CD8-positive, alpha-beta memory T cell (primary cell): ENCODE measurements around the gene ZNF3. TPM values are rescaled to one million over a fixed set of nuclear protein-coding genes. Genes with fewer than 3 reads are reported as not detected.
A peak's percentile ranks its signal among the peaks of the same experiment; 100 is the strongest.

Experiments
- CTCF ChIA-PET: fragments of 350-600 bp; sonication (Branson Sonifier 250); formaldehyde crosslinking; loops from one replicate; lab custom pipeline; 2021; ENCODE audit warnings: antibody characterized with exemption; lab: Charles Lee
- POLR2A ChIA-PET: fragments of 350-600 bp; sonication (Branson Sonifier 250); formaldehyde crosslinking; loops from one replicate; lab custom pipeline; 2021; ENCODE audit warnings: antibody characterized with exemption; lab: Charles Lee
- DNase-seq, 5 donors: peaks; one replicate each; pipeline versions ENCODE4 v3.0.0 to v3.0.0-alpha.2; 2020 to 2022; ENCODE audit warnings: mixed read lengths in 1 of 5
- H3K27ac ChIP-seq: one replicate; pipeline ENCODE4 v1.7.0; 2013; ENCODE audit warnings: low read depth, mild to moderate bottlenecking, low read length, moderate library complexity
- H3K27me3 ChIP-seq: 2 replicates; pipeline ENCODE4 v1.7.0; 2013; ENCODE audit warnings: low read length, mild to moderate bottlenecking; ENCODE audit not compliant: insufficient read depth, poor library complexity, severe bottlenecking
- H3K36me3 ChIP-seq: 2 replicates; pipeline ENCODE4 v1.7.0; 2013; ENCODE audit warnings: mild to moderate bottlenecking, low read length, moderate library complexity; ENCODE audit not compliant: insufficient read depth
- H3K4me1 ChIP-seq: 2 replicates; pipeline ENCODE4 v1.7.0; 2013; ENCODE audit warnings: mild to moderate bottlenecking, low read length, moderate library complexity; ENCODE audit not compliant: insufficient read depth
- H3K4me3 ChIP-seq: 2 replicates; pipeline ENCODE4 v1.7.0; 2013; ENCODE audit warnings: mild to moderate bottlenecking, low read length
- H3K9me3 ChIP-seq: 2 replicates; pipeline ENCODE4 v1.7.0; 2013; ENCODE audit warnings: mild to moderate bottlenecking, low read length
- H3K27ac Mint-ChIP-seq, 8 donors: one replicate each; pipeline ENCODE4 v1.8.0; 2020 to 2021; ENCODE audit warnings: mixed read lengths in 8 of 8, mild to moderate bottlenecking in 6 of 8, inconsistent platforms in 3 of 8, moderate library complexity in 3 of 8
- H3K27me3 Mint-ChIP-seq, 2 donors: one replicate each; pipeline ENCODE4 v1.8.0; 2020 to 2021; ENCODE audit warnings: mixed read lengths in 2 of 2, mild to moderate bottlenecking in 1 of 2, moderate library complexity in 1 of 2
- H3K36me3 Mint-ChIP-seq, 3 donors: one replicate each; pipeline ENCODE4 v1.8.0; 2020 to 2021; ENCODE audit warnings: mixed read lengths in 3 of 3, inconsistent platforms in 1 of 3, mild to moderate bottlenecking in 1 of 3
- H3K4me1 Mint-ChIP-seq, 3 donors: one replicate each; pipeline ENCODE4 v1.8.0; 2020 to 2021; ENCODE audit warnings: mixed read lengths in 3 of 3, inconsistent platforms in 1 of 3, mild to moderate bottlenecking in 1 of 3
- H3K4me3 Mint-ChIP-seq, 7 donors: one replicate each; pipeline ENCODE4 v1.8.0; 2020 to 2021; ENCODE audit warnings: mixed read lengths in 7 of 7, mild to moderate bottlenecking in 6 of 7, moderate library complexity in 4 of 7, inconsistent platforms in 2 of 7
- H3K9me3 Mint-ChIP-seq, 5 donors: one replicate each; pipeline ENCODE4 v1.8.0; 2020 to 2022; ENCODE audit warnings: mixed read lengths in 5 of 5, mild to moderate bottlenecking in 3 of 5, moderate library complexity in 2 of 5, inconsistent platforms in 1 of 5
- polyA plus RNA-seq: library from polyadenylated mRNA; unstranded; fragments of 300-500 nt; fragmentation: Illumina TruSeq; gene quantifications from one replicate; pipeline ENCODE4 v1.2.3, GENCODE V29; 2021
- total RNA-seq, 2 experiments: library from RNA; stranded (reverse); gene quantifications; one replicate each; pipeline ENCODE4 v1.2.3, GENCODE V29; 2021

The ZNF3 gene
- total and polyA plus RNA-seq, 3 experiments from 2014 or later = 26.8 to 29.8 (median 27.9) TPM

DNA sequence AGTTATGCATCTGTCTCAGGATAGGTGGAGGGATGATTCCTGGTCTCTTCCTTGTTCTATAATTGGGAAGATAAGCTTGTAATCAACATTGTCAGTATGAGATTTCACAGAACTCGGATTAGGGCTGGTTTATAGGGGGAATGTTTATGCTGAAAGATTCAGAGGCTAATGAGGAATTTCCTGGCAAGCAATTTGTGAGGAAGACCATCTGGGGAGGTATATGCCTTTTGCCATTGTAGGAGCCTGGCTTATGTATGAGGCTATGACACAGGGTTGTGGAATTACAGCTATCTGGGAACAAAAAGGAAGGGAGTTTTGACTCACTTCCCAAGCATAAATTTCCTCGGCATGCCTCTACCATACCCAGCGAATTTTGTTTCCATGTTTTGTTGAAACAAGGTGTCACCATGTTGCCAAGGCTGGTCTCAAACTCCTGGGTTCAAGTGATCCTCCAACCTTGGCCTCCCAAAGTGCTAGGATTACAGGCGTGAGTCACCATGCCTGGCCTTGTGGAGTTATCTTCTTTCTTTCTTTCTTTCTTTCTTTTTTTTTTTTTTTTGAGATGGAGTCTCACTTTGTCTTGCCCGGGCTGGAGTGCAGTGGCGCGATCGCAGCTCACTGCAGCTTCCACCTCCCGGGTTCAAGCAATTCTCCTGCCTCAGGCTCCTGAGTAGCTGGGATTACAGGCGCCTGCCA is 5.7 kb upstream of the ZNF3 start:
- H3K4me3 Mint-ChIP-seq = peak overlapping the region; percentile 30 to 67 (median 53)
- peaks cover 0 to 10% of the 10 kb centered on the region in 2 donors for H3K27me3 Mint-ChIP-seq
- Histone ChIP-seq H3K36me3 (peaks cover 20% of the 10 kb centered on the region), H3K9me3 (no peaks in the 10 kb centered on the region), H3K27me3 (no peaks in the 10 kb centered on the region), H3K4me1 (peaks cover 30% of the 10 kb centered on the region), H3K4me3 (no peak overlapping the region), H3K27ac (no peak overlapping the region)
- ChIA-PET CTCF (interaction anchor here (1.3 to 1.6 kb wide), 3 partner anchors 10 to 174 kb away, joined by 3 to 6 read pairs (median 4); partner anchors contain the start of gene MBLAC1), POLR2A (interaction anchor here (2.5 kb wide), 1 partner anchor 14 kb away, joined by 17 read pairs; the partner anchor contains the start of genes AP4M1 and MCM7)
- no peak for DNase-seq
- peaks cover 5 to 29% (median 6%) of the 10 kb centered on the region in 3 donors for H3K36me3 Mint-ChIP-seq
- peak overlapping the region; percentile 37 to 98 (median 76) for H3K27ac Mint-ChIP-seq
- peaks cover 17 to 42% (median 29%) of the 10 kb centered on the region in 3 donors for H3K4me1 Mint-ChIP-seq
- no peaks in the 10 kb centered on the region for H3K9me3 Mint-ChIP-seq

DNA sequence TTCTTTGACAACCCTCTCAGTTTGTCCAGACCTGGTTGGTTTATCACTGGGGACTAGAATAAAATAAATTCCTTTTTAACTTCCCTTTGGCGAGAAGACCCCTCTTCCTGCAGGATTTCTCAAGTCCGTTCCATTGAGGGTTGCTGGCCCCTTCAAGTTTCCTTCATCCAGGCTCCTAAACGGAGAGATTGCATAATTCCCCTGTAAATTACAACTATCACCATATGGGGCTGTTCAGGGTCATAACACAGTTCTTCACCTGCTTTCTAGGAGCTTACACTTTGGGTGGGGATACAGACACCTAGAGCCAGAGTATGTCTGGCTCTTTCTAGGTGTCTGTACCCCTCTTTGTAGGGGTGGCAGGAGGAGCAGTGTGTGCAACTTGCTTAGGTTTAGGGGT is 4.0 kb upstream of the ZNF3 start:
- Mint-ChIP-seq H3K27me3 (peaks cover 0 to 10% of the 10 kb centered on the region in 2 donors), H3K27ac (peak overlapping the region in 3 of 8 donors; percentile 11 to 79 (median 17)), H3K9me3 (no peaks in the 10 kb centered on the region), H3K36me3 (peaks cover 0 to 19% (median 0%) of the 10 kb centered on the region in 3 donors), H3K4me1 (peaks cover 27 to 52% (median 40%) of the 10 kb centered on the region in 3 donors), H3K4me3 (peak overlapping the region in 2 of 7 donors; percentile 0 to 61)
- Histone ChIP-seq H3K9me3 (no peaks in the 10 kb centered on the region), H3K36me3 (peaks cover 3% of the 10 kb centered on the region), H3K27ac (no peak overlapping the region), H3K27me3 (no peaks in the 10 kb centered on the region), H3K4me3 (no peak overlapping the region), H3K4me1 (peaks cover 37% of the 10 kb centered on the region)
- no peak for DNase-seq
- ChIA-PET CTCF (interaction anchor here (4.8 to 5.1 kb wide), 2 partner anchors 15 to 45 kb away, joined by 19 to 26 read pairs; partner anchors contain the start of genes AP4M1 and MCM7), POLR2A (no interaction called here)

DNA sequence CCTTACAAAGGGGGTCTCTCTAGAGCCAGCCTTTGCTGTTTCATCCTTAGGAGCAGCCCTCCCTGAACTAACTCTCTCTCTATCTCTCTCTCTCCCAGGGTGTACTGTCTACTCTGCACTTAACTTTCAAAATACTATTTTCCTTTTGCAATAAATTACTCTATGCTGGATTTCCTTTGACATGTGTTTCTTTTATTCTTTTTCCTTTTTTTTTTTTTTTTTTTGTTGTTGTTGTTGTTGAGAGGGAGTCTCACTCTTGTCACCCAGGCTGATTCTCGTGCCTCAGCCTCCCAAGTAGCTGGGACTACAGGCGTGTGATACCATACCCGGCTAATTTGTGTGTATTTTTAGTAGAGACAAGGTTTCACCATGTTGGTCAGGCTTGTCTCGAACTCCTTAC is 1.5 kb upstream of the ZNF3 start:
- POLR2A ChIA-PET = interaction anchor here (0.6 to 1.4 kb wide), 6 partner anchors 8 to 346 kb away, joined by 3 to 7 read pairs (median 4); partner anchors contain the start of genes MEPCE and ZCWPW1
- CTCF ChIA-PET = interaction anchor here (0.9 to 5.1 kb wide), 10 partner anchors 10 to 164 kb away, joined by 3 to 26 read pairs (median 4); partner anchors contain the start of genes AP4M1, MCM7 and TRIM4
- Histone ChIP-seq H3K36me3 (peaks cover 13% of the 10 kb centered on the region), H3K4me3 (no peak overlapping the region), H3K4me1 (peaks cover 27% of the 10 kb centered on the region), H3K27ac (peak overlapping the region; percentile 30), H3K9me3 (no peaks in the 10 kb centered on the region), H3K27me3 (no peaks in the 10 kb centered on the region)
- peak overlapping the region; percentile 24 to 96 (median 89) for H3K4me3 Mint-ChIP-seq
- H3K27me3 Mint-ChIP-seq = peaks cover 0 to 3% of the 10 kb centered on the region in 2 donors
- H3K36me3 Mint-ChIP-seq = peaks cover 0 to 23% (median 3%) of the 10 kb centered on the region in 3 donors
- peak overlapping the region in 7 of 8 donors; percentile 64 to 98 (median 88) for H3K27ac Mint-ChIP-seq
- peaks cover 31 to 49% (median 43%) of the 10 kb centered on the region in 3 donors for H3K4me1 Mint-ChIP-seq
- no peaks in the 10 kb centered on the region for H3K9me3 Mint-ChIP-seq
- no peak for DNase-seq

DNA sequence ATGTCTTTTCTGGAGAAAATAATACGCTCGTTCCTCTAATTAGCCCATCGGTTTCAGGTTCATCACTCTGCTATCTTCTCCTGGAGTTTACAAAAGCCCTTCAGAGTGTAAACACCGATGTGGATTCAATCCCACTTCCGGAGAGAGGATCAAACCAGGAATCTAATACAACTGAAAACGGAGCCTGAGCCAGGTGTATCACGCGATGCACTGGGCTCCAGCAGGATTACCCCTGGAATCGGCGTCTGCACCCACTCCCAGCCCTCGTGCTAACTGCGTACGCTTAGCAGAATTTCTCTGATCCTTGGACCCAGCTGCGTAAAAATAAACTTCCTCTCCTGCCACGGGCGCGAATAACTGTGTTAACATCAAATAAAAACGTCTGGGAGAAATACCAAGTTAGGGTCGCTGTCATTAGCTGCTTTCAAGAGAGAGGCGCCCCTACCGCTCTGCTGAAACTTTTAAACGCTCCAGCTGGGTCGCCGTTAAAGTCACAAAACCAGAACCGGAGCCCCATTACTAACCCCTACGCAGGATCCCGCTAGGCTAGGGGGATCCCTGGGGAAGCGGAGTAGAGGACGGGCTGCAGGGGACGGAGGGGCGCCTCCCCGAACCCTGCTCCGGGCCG is 502 bp downstream of the ZNF3 start:
- H3K9me3 Mint-ChIP-seq = no peaks in the 10 kb centered on the region
- H3K27me3 ChIP-seq = no peaks in the 10 kb centered on the region
- peak overlapping the region; percentile 84 to 96 (median 93) for H3K4me3 Mint-ChIP-seq
- H3K27ac Mint-ChIP-seq = peak overlapping the region; percentile 61 to 98 (median 86)
- POLR2A ChIA-PET = no interaction called here
- peaks cover 0 to 3% of the 10 kb centered on the region in 2 donors for H3K27me3 Mint-ChIP-seq
- DNase-seq = no peak
- peaks cover 26% of the 10 kb centered on the region for H3K36me3 ChIP-seq
- H3K27ac ChIP-seq = peak overlapping the region; percentile 84
- H3K4me1 ChIP-seq = peaks cover 24% of the 10 kb centered on the region
- peaks cover 33 to 45% (median 42%) of the 10 kb centered on the region in 3 donors for H3K4me1 Mint-ChIP-seq
- H3K36me3 Mint-ChIP-seq = peaks cover 4 to 35% (median 5%) of the 10 kb centered on the region in 3 donors
- peak overlapping the region; percentile 92 for H3K4me3 ChIP-seq
- CTCF ChIA-PET = interaction anchor here (0.8 to 5.1 kb wide), 5 partner anchors 20 to 91 kb away, joined by 3 to 26 read pairs (median 3); partner anchors contain the start of genes AP4M1 and MCM7
- no peaks in the 10 kb centered on the region for H3K9me3 ChIP-seq

DNA sequence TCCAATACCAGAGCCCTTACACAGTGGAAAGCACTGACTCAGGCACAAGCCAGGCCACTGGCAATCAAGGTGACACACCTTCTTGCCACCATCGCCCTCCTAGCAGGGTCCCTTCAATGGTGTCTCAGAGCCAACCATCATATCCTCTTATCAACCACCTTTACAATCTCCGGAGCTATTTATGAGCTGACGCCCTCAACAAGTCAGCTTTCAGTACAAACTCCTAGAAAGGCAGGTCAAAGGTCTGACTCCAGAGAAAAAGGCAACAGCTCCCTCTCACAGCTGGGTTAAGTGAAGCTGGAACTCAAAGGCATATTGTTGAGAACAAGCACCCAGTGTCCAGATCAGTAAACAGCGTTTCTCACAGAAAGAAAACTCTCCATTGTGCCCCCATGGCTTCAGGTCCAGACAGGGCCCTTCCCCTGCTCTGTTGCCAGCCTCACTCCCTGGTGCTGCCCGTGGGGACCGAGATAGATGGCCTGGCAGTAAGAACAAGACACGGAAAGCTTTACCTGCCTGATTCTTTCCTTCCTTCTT is 2.4 kb downstream of the ZNF3 start:
- Mint-ChIP-seq H3K4me1 (peaks cover 35 to 49% (median 46%) of the 10 kb centered on the region in 3 donors), H3K4me3 (peak overlapping the region in 6 of 7 donors; percentile 33 to 87 (median 54)), H3K36me3 (peaks cover 20 to 55% (median 22%) of the 10 kb centered on the region in 3 donors), H3K27ac (peak overlapping the region in 3 of 8 donors; percentile 44 to 75 (median 63)), H3K27me3 (peaks cover 0 to 3% of the 10 kb centered on the region in 2 donors), H3K9me3 (no peaks in the 10 kb centered on the region)
- no peak for DNase-seq
- POLR2A ChIA-PET = no interaction called here
- H3K36me3 ChIP-seq = peaks cover 45% of the 10 kb centered on the region
- no peaks in the 10 kb centered on the region for H3K9me3 ChIP-seq
- H3K27ac ChIP-seq = no peak overlapping the region
- no peaks in the 10 kb centered on the region for H3K27me3 ChIP-seq
- CTCF ChIA-PET = no interaction called here
- peaks cover 24% of the 10 kb centered on the region for H3K4me1 ChIP-seq
- no peak overlapping the region for H3K4me3 ChIP-seq

DNA sequence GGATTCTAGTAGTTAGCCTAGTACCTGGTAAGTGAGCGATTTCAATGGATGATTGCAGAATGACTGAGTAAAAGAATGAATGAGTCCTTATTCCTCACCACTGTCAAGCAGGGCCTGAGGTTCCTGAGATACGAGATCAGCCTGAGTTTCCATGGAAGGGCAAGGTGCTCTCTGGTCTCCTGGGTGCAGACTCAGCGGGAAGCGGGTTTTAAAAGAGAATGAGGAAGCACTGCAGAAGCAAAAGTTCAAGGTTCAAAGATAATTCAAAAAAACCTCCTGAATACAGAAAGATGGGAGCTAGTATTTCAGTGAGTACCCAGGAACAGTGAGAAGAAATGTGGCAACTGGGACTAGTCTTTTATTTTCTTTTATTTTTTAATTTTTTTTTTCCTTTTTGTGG is 4.3 kb downstream of the ZNF3 start:
- CTCF ChIA-PET = no interaction called here
- Mint-ChIP-seq H3K27ac (peak overlapping the region in 3 of 8 donors; percentile 6 to 81 (median 73)), H3K4me1 (peaks cover 28 to 40% (median 37%) of the 10 kb centered on the region in 3 donors), H3K4me3 (peak overlapping the region in 2 of 7 donors; percentile 20 to 61), H3K36me3 (peaks cover 29 to 72% (median 36%) of the 10 kb centered on the region in 3 donors), H3K9me3 (peaks cover 3 to 9% (median 7%) of the 10 kb centered on the region in 5 donors), H3K27me3 (peaks cover 0 to 2% of the 10 kb centered on the region in 2 donors)
- H3K4me3 ChIP-seq = no peak overlapping the region
- DNase-seq = no peak
- H3K9me3 ChIP-seq = peaks cover 5% of the 10 kb centered on the region
- H3K27me3 ChIP-seq = no peaks in the 10 kb centered on the region
- POLR2A ChIA-PET = interaction anchor here (0.9 kb wide), 1 partner anchor 48 kb away, joined by 3 read pairs; no protein-coding TSS in a partner anchor
- no peak overlapping the region for H3K27ac ChIP-seq
- H3K4me1 ChIP-seq = peaks cover 15% of the 10 kb centered on the region
- H3K36me3 ChIP-seq = peaks cover 63% of the 10 kb centered on the region

DNA sequence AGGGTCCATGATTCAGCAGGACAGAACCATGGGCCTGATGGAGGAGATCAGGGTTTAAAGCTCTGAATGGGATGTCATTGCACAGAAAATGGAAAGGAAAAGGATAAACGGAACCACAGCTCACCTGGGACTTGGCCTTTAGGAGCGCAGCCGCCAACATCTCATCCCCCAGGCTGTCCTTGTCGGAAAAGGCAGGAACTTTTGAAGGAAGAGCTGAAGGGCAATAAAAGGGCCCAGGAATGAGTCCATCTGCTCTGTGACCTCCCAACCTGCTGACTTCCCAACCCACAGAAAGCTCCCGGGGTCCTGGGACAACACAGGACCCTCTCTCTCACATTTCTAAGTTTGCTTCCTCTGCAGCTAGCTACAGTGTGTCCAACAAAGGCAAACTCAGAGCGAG is 6.1 kb downstream of the ZNF3 start:
- Histone ChIP-seq H3K27ac (no peak overlapping the region), H3K4me1 (peaks cover 6% of the 10 kb centered on the region), H3K4me3 (no peak overlapping the region), H3K36me3 (peaks cover 80% of the 10 kb centered on the region), H3K27me3 (no peaks in the 10 kb centered on the region), H3K9me3 (peaks cover 23% of the 10 kb centered on the region)
- H3K4me1 Mint-ChIP-seq = peaks cover 18 to 25% (median 21%) of the 10 kb centered on the region in 3 donors
- peaks cover 11 to 27% (median 25%) of the 10 kb centered on the region in 5 donors for H3K9me3 Mint-ChIP-seq
- ChIA-PET POLR2A (interaction anchor here (0.7 kb wide), 1 partner anchor 630 kb away, joined by 3 read pairs; no protein-coding TSS in a partner anchor), CTCF (interaction anchor here (1.6 kb wide), 1 partner anchor 23 kb away, joined by 3 read pairs; no protein-coding TSS in a partner anchor)
- DNase-seq = no peak
- H3K27ac Mint-ChIP-seq = peak overlapping the region in 3 of 8 donors; percentile 10 to 52 (median 38)
- H3K27me3 Mint-ChIP-seq = peaks cover 0 to 2% of the 10 kb centered on the region in 2 donors
- H3K36me3 Mint-ChIP-seq = peaks cover 46 to 82% (median 54%) of the 10 kb centered on the region in 3 donors
- H3K4me3 Mint-ChIP-seq = no peak overlapping the region
